A549 (cell line): ENCODE measurements around the gene ADCY2.

Source experiments
- CTCF ChIP-seq: fragments of >200 bp; sonication (Bioruptor Twin); formaldehyde crosslinking; IDR thresholded peaks from 3 replicates; pipeline ENCODE4 v1.5.1; 2016
- POLR2A ChIP-seq: IDR thresholded peaks from 2 replicates; pipeline ENCODE4 v1.6.1; 2012; ENCODE audit warnings: mild to moderate bottlenecking, low read length
- REST ChIP-seq: fragments of 200-600 bp; sonication (generic); IDR thresholded peaks from 2 replicates; pipeline ENCODE4 v1.6.1; 2016; ENCODE audit warnings: antibody characterized with exemption, mild to moderate bottlenecking, moderate library complexity
- ZSCAN20 ChIP-seq: fragments of 250-450 bp; sonication (Bioruptor Pico); IDR thresholded peaks from 2 replicates; pipeline ENCODE4 v1.8.0; 2022; ENCODE audit warnings: mild to moderate bottlenecking, moderate library complexity

GRCh38 chr5:7347377-7347776 lies 48.6 kb upstream of the ADCY2 start:
- TF ChIP-seq POLR2A (no peak), ZSCAN20 (no peak), CTCF (no peak), REST (no peak)
